ENCODE results near the gene TIGAR.

Gene TIGAR

GRCh38 chr12:4303750-4304149, 17.3 kb upstream of the TIGAR start:
- H3F3A ChIP-seq (ENCODE audit: insufficient read depth, low read length), result no peaks in the 10 kb centered on the region
- H3K79me2 ChIP-seq (ENCODE audit: insufficient read depth, low read length), result no peaks in the 10 kb centered on the region
- no peaks in the 10 kb centered on the region for H3K9me2 ChIP-seq (ENCODE audit: low read depth, low read length)
- no peak overlapping the region for H3K4me3 ChIP-seq (ENCODE audit: low read depth, low read length, poor library complexity, severe bottlenecking)
- no peaks in the 10 kb centered on the region for H3K36me3 ChIP-seq (ENCODE audit: insufficient read depth, low read length)
- no peaks in the 10 kb centered on the region for H3K9me3 ChIP-seq (ENCODE audit: low read length)
- no peak overlapping the region for H3K27ac ChIP-seq (ENCODE audit: low read depth, low read length, poor library complexity, severe bottlenecking)
- peaks cover 13% of the 10 kb centered on the region; the same call in 1 of the 2 replicates for H3K27me3 ChIP-seq (ENCODE audit: insufficient read depth, low read length)
- no peak for TF ChIP-seq CTCF (IDR thresholded peaks at IDR 0.05; ENCODE audit: low read length)
- TF ChIP-seq EZH2 (IDR thresholded peaks at IDR 0.05; ENCODE audit: borderline replicate concordance, low read length), result no peak
- no peaks in the 10 kb centered on the region for H4K20me1 ChIP-seq (ENCODE audit: insufficient read depth, low read length)
- H2AFZ ChIP-seq (ENCODE audit: low read length), result no peak overlapping the region
- peaks cover 3% of the 10 kb centered on the region for H3K4me1 ChIP-seq (ENCODE audit: insufficient read depth, low read length, severe bottlenecking)
- H3K9ac ChIP-seq (ENCODE audit: low read length), result no peak overlapping the region
- no peak overlapping the region for H3K4me2 ChIP-seq (ENCODE audit: low read length)

GRCh38 chr12:4307593-4308333, 13.2 kb upstream of the TIGAR start:
- H3K79me2 ChIP-seq (ENCODE audit: insufficient read depth, low read length), result no peaks in the 10 kb centered on the region
- H3K9ac ChIP-seq (ENCODE audit: low read length), result no peak overlapping the region
- no peak overlapping the region for H2AFZ ChIP-seq (ENCODE audit: low read length)
- no peak overlapping the region for H3K27ac ChIP-seq (ENCODE audit: low read depth, low read length, poor library complexity, severe bottlenecking)
- H3F3A ChIP-seq (ENCODE audit: insufficient read depth, low read length), result no peaks in the 10 kb centered on the region
- H4K20me1 ChIP-seq (ENCODE audit: insufficient read depth, low read length), result no peaks in the 10 kb centered on the region
- H3K9me2 ChIP-seq (ENCODE audit: low read depth, low read length), result no peaks in the 10 kb centered on the region
- H3K27me3 ChIP-seq (ENCODE audit: insufficient read depth, low read length), result peaks cover 18% of the 10 kb centered on the region; the same call in 1 of the 2 replicates
- H3K36me3 ChIP-seq (ENCODE audit: insufficient read depth, low read length), result no peaks in the 10 kb centered on the region
- TF ChIP-seq EZH2 (IDR thresholded peaks at IDR 0.05; ENCODE audit: borderline replicate concordance, low read length) (no peak), CTCF (IDR thresholded peaks at IDR 0.05; ENCODE audit: low read length) (peak; percentile 84)
- H3K9me3 ChIP-seq (ENCODE audit: low read length), result no peaks in the 10 kb centered on the region
- peaks cover 3% of the 10 kb centered on the region for H3K4me1 ChIP-seq (ENCODE audit: insufficient read depth, low read length, severe bottlenecking)
- H3K4me2 ChIP-seq (ENCODE audit: low read length), result peak overlapping the region; percentile 56
- peak overlapping the region; percentile 27 for H3K4me3 ChIP-seq (ENCODE audit: low read depth, low read length, poor library complexity, severe bottlenecking)

- H3K4me1 ChIP-seq (ENCODE audit: insufficient read depth, low read length, severe bottlenecking), result peaks cover 3% of the 10 kb centered on the region
- H2AFZ ChIP-seq (ENCODE audit: low read length), result no peak overlapping the region
- H4K20me1 ChIP-seq (ENCODE audit: insufficient read depth, low read length), result no peaks in the 10 kb centered on the region
- no peaks in the 10 kb centered on the region for H3K79me2 ChIP-seq (ENCODE audit: insufficient read depth, low read length)
- peak overlapping the region; percentile 56 for H3K4me2 ChIP-seq (ENCODE audit: low read length)
- TF ChIP-seq EZH2 (IDR thresholded peaks at IDR 0.05; ENCODE audit: borderline replicate concordance, low read length) (no peak), CTCF (IDR thresholded peaks at IDR 0.05; ENCODE audit: low read length) (no peak)
- no peaks in the 10 kb centered on the region for H3F3A ChIP-seq (ENCODE audit: insufficient read depth, low read length)
- H3K9me2 ChIP-seq (ENCODE audit: low read depth, low read length), result no peaks in the 10 kb centered on the region
- no peak overlapping the region for H3K4me3 ChIP-seq (ENCODE audit: low read depth, low read length, poor library complexity, severe bottlenecking)
- no peak overlapping the region for H3K9ac ChIP-seq (ENCODE audit: low read length)
- no peaks in the 10 kb centered on the region for H3K9me3 ChIP-seq (ENCODE audit: low read length)
- H3K27ac ChIP-seq (ENCODE audit: low read depth, low read length, poor library complexity, severe bottlenecking), result no peak overlapping the region
- H3K36me3 ChIP-seq (ENCODE audit: insufficient read depth, low read length), result no peaks in the 10 kb centered on the region
- H3K27me3 ChIP-seq (ENCODE audit: insufficient read depth, low read length), result peaks cover 15% of the 10 kb centered on the region; the same call in 1 of the 2 replicates
These were observed 12.6 kb upstream of the TIGAR start for GRCh38 chr12:4308334-4308950.

Measured in OCI-LY1 (cell line).